HEK293T (cell line): ENCODE data around the gene ELK3.

Experiments used
- CTCF ChIA-PET: fragments of 350-600 bp; formaldehyde crosslinking; extraction: SDS; loops from one replicate; lab custom pipeline; 2021; ENCODE audit warnings: antibody characterized with exemption, inconsistent platforms; lab: Yijun Ruan, JAX
- POLR2A ChIA-PET: fragments of 350-600 bp; formaldehyde crosslinking; extraction: SDS; loops from one replicate; lab custom pipeline; 2020; ENCODE audit warnings: antibody characterized with exemption, inconsistent platforms; lab: Yijun Ruan, JAX
- DNase-seq: peaks from one replicate; pipeline ENCODE4 v3.0.0; 2012; ENCODE audit warnings: mixed read lengths; ENCODE audit errors: extremely low spot score
- ARNT ChIP-seq: fragments of 450-650 bp; IDR thresholded peaks from 2 replicates; pipeline ENCODE4 v1.6.1; 2017; ENCODE audit warnings: mild to moderate bottlenecking
- BHLHE40 ChIP-seq: fragments of 450-650 bp; IDR thresholded peaks from 2 replicates; pipeline ENCODE4 v1.6.1; 2016; ENCODE audit warnings: mild to moderate bottlenecking, moderate library complexity, borderline replicate concordance
- CTBP1 ChIP-seq: fragments of 450-650 bp; IDR thresholded peaks from 2 replicates; pipeline ENCODE4 v1.6.1; 2016; ENCODE audit warnings: borderline replicate concordance
- ELF4 ChIP-seq: fragments of 450-650 bp; IDR thresholded peaks from 2 replicates; pipeline ENCODE4 v1.6.1; 2017; ENCODE audit warnings: antibody characterized with exemption
- FOXA1 ChIP-seq: fragments of 450-650 bp; IDR thresholded peaks from 2 replicates; pipeline ENCODE4 v1.6.1; 2016; ENCODE audit warnings: mild to moderate bottlenecking
- FOXK2 ChIP-seq: fragments of 450-650 bp; IDR thresholded peaks from 2 replicates; pipeline ENCODE4 v1.6.1; 2016; ENCODE audit warnings: mild to moderate bottlenecking
- FOXM1 ChIP-seq: fragments of 450-650 bp; IDR thresholded peaks from 2 replicates; pipeline ENCODE4 v1.6.1; 2017; ENCODE audit warnings: mild to moderate bottlenecking, borderline replicate concordance
- HDGF ChIP-seq: fragments of 450-650 bp; IDR thresholded peaks from 2 replicates; pipeline ENCODE4 v1.6.1; 2017; ENCODE audit warnings: antibody characterized with exemption, borderline replicate concordance
- L3MBTL2 ChIP-seq: fragments of 450-650 bp; conservative IDR thresholded peaks from 2 replicates; pipeline ENCODE4 v1.6.1; 2016; ENCODE audit warnings: mild to moderate bottlenecking
- LEF1 ChIP-seq: fragments of 450-650 bp; IDR thresholded peaks from 2 replicates; pipeline ENCODE4 v1.6.1; 2017; ENCODE audit warnings: mild to moderate bottlenecking, borderline replicate concordance
- NFRKB ChIP-seq: fragments of 450-650 bp; IDR thresholded peaks from 2 replicates; pipeline ENCODE4 v1.6.1; 2016; ENCODE audit warnings: mild to moderate bottlenecking, moderate library complexity
- SP1 ChIP-seq: fragments of 450-650 bp; IDR thresholded peaks from 2 replicates; pipeline ENCODE4 v1.6.1; 2017
- SUZ12 ChIP-seq: fragments of 450-650 bp; IDR thresholded peaks from 2 replicates; pipeline ENCODE4 v1.6.1; 2016; ENCODE audit warnings: mild to moderate bottlenecking
- TARDBP ChIP-seq: fragments of 450-650 bp; IDR thresholded peaks from 2 replicates; pipeline ENCODE4 v1.6.1; 2016
- ZNF384 ChIP-seq: fragments of 450-650 bp; IDR thresholded peaks from 2 replicates; pipeline ENCODE4 v1.6.1; 2016
- TF ChIP-seq, protein P1 (sequence below): fragments of 450-650 bp; IDR thresholded peaks from 2 replicates; pipeline ENCODE4 v1.6.1; 2016

Gene ELK3

DNA sequence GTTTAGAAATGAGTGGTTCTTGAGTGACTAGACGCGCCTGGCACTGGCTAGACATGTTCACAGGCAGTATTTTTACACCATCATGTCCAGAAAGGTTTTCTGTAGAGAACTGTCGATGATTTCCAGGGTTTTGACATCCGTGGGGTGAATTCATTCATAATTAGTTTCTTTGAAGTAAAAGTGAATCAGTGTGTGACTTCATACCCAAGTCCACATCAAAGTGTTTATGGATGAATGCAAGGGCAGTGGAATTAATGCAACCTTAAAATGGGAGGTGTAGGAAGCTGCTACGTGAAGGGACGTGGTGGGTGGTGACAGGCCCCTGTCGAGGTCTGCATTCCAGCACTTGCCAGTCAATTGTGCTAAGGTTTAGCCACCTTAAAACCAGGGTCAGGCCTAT lies 38.4 kb upstream of the ELK3 start:
- no peak for TF ChIP-seq ELF4
- TF ChIP-seq ZNF384: no peak
- TF ChIP-seq, protein P1, sequence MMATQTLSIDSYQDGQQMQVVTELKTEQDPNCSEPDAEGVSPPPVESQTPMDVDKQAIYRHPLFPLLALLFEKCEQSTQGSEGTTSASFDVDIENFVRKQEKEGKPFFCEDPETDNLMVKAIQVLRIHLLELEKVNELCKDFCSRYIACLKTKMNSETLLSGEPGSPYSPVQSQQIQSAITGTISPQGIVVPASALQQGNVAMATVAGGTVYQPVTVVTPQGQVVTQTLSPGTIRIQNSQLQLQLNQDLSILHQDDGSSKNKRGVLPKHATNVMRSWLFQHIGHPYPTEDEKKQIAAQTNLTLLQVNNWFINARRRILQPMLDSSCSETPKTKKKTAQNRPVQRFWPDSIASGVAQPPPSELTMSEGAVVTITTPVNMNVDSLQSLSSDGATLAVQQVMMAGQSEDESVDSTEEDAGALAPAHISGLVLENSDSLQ: no peak
- TF ChIP-seq FOXM1: no peak
- TF ChIP-seq FOXA1: no peak
- TF ChIP-seq SP1: no peak
- TF ChIP-seq NFRKB: no peak
- TF ChIP-seq BHLHE40: no peak
- TF ChIP-seq ARNT: no peak
- TF ChIP-seq LEF1: no peak
- no peak for TF ChIP-seq SUZ12
- TF ChIP-seq L3MBTL2: no peak
- TF ChIP-seq HDGF: no peak
- ChIA-PET POLR2A (no interaction called here), CTCF (no interaction called here)
- DNase-seq: no peak

DNA sequence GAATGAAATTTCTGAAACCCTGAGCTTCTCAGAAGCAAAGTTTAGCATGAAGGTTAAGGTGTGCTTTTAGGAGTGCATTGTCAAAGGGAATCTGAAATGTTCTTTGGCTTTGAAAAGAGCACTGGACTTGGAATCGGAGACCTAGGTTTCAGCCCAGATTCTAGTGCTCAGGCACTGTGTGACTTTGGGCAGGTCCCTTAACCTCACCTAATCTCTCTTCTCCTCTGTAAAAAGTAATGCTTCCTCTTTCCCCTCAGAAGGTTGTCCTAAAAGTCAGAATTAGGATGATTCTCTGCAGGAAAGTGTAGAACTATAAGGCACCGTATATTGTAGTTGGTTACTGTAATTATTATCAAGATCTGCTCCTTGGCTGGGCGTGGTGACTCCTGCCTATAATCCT lies 38.0 kb upstream of the ELK3 start:
- ChIA-PET CTCF (no interaction called here), POLR2A (no interaction called here)
- TF ChIP-seq L3MBTL2 (no peak), HDGF (no peak), NFRKB (no peak), SP1 (no peak), BHLHE40 (no peak), SUZ12 (no peak), ARNT (no peak), LEF1 (no peak), TARDBP (no peak), FOXK2 (no peak), FOXA1 (no peak), ZNF384 (no peak), ELF4 (no peak)
- TF ChIP-seq, protein P1: no peak
- DNase-seq: no peak

DNA sequence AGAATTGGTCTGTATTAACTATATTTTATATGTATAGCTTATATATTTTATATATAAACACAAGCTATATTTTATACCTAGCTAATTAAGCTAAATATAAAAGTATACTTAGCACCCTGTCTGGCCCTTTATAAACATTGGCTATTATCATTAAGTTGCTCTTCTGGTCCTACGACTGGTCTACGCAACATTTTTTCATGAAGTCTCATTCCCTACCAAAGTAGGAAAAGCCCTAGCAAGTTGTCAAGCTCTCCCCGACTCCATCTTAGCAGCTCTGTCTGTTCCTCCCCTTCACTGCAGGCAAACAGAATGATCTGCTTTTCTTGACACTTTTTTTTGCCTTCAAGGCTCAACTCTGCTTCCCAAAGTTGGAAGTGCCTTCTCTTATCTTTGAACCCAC lies 36.7 kb upstream of the ELK3 start:
- CTCF ChIA-PET: interaction anchor here (0.5 kb wide), 1 partner anchor 20 kb away, joined by 5 read pairs; no protein-coding TSS in a partner anchor
- no peak for DNase-seq

DNA sequence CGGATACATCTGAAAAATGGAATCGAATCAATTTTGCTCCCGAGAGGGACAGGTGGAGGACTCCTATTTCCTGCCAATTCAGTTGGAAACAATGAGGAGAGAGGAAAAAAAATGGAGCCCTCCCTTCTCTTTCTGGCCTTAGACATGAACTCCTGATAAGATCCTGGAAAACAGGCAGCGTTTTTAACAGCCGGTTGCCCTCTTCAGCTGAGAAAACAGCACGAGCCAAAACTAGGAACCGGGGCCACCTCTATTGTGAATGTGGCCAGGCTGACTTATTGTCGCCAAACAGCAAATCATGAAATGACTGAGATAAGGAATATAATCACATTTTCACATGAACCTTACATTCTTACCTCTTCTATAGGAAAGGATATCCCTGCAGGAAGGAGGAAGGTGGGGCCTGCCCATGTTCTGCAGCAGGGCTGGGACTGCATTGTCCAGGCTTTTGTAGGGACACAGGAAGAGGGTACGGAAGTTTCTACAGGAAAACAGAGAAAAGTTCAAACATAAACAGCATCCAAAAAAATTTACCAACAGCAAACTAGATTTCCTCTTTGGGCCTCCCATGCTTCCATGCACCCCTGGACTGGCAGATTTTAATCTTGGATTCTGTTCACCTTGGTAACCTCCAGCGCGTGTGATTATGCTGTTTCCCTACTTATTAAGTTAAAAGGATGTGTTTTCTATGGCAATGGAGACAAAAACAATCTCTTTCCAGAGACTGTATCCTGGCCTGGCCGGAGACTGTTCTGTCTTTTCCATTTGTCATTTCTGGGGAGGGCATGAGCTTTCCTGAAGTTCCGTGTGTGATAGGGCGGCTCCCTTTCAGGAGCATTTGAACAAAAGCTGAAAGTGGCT lies 29.0 kb upstream of the ELK3 start:
- TF ChIP-seq FOXA1 (no peak), ZNF384 (no peak), ARNT (no peak), LEF1 (no peak), SP1 (no peak), FOXM1 (no peak)
- TF ChIP-seq, protein P1: no peak
- CTCF ChIA-PET: no interaction called here
- POLR2A ChIA-PET: no interaction called here
- DNase-seq: no peak

More for the DNA sequence above, 36.7 kb upstream of the ELK3 start:
- POLR2A ChIA-PET: no interaction called here
- TF ChIP-seq ELF4 (no peak), SP1 (no peak)

DNA sequence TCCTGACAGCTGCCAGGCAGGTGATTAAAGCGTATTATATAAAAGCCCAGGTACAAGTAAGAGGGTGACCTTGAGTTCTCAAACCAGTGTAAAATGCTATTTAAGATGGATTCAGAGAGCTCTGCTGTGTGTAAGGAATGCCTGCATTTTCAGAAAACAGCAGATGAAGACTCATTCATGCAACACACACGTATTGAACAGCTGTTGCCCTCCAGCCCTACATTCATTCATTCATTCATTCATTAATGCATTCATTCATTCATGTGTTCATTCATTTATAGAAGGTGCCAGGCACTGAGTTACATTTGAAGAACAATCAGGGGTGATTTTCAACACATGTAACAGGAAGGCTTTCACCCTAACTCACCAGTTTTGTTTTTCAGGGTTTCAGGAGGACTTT lies 27.4 kb upstream of the ELK3 start:
- CTCF ChIA-PET: no interaction called here
- DNase-seq: no peak
- POLR2A ChIA-PET: no interaction called here
- TF ChIP-seq FOXK2 (no peak), CTBP1 (no peak), ARNT (no peak), TARDBP (no peak)

DNA sequence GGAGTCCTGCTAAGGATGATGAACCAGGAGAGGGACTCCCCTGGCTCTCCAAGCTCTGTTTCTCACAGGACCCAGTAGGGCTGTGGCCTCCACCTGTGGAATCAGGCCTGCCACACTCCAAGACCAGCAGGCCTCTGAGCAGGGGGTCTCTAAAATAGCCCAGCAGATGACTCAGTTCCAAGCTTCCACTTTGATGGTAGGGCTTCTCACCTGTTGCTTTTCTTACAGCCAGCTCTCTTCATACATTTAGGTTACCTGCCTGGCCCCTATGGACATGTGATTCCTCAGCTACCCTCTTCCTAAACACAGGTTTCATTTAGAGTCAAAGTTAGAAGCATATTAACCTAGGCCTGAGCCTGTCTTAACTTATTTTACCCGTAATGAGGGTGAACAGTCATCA lies 26.7 kb upstream of the ELK3 start:
- POLR2A ChIA-PET: no interaction called here
- TF ChIP-seq FOXA1 (no peak), L3MBTL2 (no peak)

DNA sequence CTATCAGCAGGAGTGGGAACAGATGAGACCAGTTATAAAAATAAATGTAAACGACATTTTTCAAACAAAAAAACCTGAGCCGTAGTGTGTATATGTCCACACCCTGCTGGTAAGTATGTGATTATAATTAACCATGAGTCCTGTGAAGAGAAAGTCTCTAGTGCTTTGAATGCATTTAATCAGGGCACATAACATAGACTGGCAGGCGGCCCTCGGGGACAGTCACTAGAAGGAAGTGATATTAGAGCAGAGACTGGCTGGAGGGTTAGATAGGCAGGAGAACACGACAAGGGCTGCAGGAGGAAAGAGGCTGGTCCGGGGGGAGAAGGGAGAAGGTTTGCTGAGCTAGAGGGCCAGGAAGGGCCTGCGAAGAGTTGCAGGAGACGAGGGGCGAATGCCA lies 23.8 kb upstream of the ELK3 start:
- no peak for DNase-seq
- ChIA-PET POLR2A (no interaction called here), CTCF (no interaction called here)
- TF ChIP-seq LEF1 (no peak), BHLHE40 (no peak), ELF4 (no peak), ARNT (no peak), L3MBTL2 (no peak)

More for the DNA sequence above, 26.7 kb upstream of the ELK3 start:
- no peak for DNase-seq
- CTCF ChIA-PET: no interaction called here
